Neural crest cell (in vitro differentiated cells): ENCODE results near the gene RESF1. TPM values are rescaled to one million over a fixed set of nuclear protein-coding genes. Genes with fewer than 3 reads are reported as not detected.

ENCODE experiments used
- DNase-seq: peaks from one replicate; pipeline ENCODE4 v3.0.0; 2021; ENCODE audit warnings: low read depth, mixed read lengths, low spot score
- H3K27ac Mint-ChIP-seq: one replicate; pipeline ENCODE4 v1.8.0; 2021; ENCODE audit warnings: mild to moderate bottlenecking, mixed read lengths; ENCODE audit not compliant: unreplicated experiment
- H3K27me3 Mint-ChIP-seq: 2 replicates; pipeline ENCODE4 v1.8.0; 2021; ENCODE audit warnings: low read depth, mild to moderate bottlenecking, mixed read lengths
- H3K36me3 Mint-ChIP-seq: 2 replicates; pipeline ENCODE4 v1.8.0; 2021; ENCODE audit warnings: low read depth, mild to moderate bottlenecking, mixed read lengths
- H3K4me1 Mint-ChIP-seq: 2 replicates; pipeline ENCODE4 v1.8.0; 2021; ENCODE audit warnings: mixed read lengths
- H3K4me3 Mint-ChIP-seq: one replicate; pipeline ENCODE4 v1.8.0; 2021; ENCODE audit warnings: mild to moderate bottlenecking, mixed read lengths
- H3K9me3 Mint-ChIP-seq: 2 replicates; pipeline ENCODE4 v1.8.0; 2021; ENCODE audit warnings: mixed read lengths
- total RNA-seq: library from RNA; stranded (reverse); gene quantifications from 2 replicates; pipeline ENCODE4 v1.2.1, GENCODE V29; 2021
- TF ChIP-seq, protein P1 (sequence below): fragments of 200-600 bp; sonication (generic); conservative IDR thresholded peaks from 2 replicates; pipeline ENCODE4 v1.5.0; 2021; ENCODE audit warnings: antibody characterized with exemption, mild to moderate bottlenecking

Gene RESF1
- total RNA-seq, 1 donor from 2014 or later, result 49.2 TPM

- DNase-seq, result no peak
- peaks cover 9% of the 10 kb centered on the region for H3K36me3 Mint-ChIP-seq
- TF ChIP-seq, protein P1, sequence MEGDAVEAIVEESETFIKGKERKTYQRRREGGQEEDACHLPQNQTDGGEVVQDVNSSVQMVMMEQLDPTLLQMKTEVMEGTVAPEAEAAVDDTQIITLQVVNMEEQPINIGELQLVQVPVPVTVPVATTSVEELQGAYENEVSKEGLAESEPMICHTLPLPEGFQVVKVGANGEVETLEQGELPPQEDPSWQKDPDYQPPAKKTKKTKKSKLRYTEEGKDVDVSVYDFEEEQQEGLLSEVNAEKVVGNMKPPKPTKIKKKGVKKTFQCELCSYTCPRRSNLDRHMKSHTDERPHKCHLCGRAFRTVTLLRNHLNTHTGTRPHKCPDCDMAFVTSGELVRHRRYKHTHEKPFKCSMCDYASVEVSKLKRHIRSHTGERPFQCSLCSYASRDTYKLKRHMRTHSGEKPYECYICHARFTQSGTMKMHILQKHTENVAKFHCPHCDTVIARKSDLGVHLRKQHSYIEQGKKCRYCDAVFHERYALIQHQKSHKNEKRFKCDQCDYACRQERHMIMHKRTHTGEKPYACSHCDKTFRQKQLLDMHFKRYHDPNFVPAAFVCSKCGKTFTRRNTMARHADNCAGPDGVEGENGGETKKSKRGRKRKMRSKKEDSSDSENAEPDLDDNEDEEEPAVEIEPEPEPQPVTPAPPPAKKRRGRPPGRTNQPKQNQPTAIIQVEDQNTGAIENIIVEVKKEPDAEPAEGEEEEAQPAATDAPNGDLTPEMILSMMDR, result no peak
- H3K27ac Mint-ChIP-seq, result no peak overlapping the region
- peaks cover 10% of the 10 kb centered on the region for H3K9me3 Mint-ChIP-seq
- H3K4me3 Mint-ChIP-seq, result no peak overlapping the region
- peaks cover 4% of the 10 kb centered on the region for H3K4me1 Mint-ChIP-seq
- no peaks in the 10 kb centered on the region for H3K27me3 Mint-ChIP-seq
Measured at GRCh38 chr12:31950088-31950487, 9.1 kb upstream of the RESF1 start.

DNA sequence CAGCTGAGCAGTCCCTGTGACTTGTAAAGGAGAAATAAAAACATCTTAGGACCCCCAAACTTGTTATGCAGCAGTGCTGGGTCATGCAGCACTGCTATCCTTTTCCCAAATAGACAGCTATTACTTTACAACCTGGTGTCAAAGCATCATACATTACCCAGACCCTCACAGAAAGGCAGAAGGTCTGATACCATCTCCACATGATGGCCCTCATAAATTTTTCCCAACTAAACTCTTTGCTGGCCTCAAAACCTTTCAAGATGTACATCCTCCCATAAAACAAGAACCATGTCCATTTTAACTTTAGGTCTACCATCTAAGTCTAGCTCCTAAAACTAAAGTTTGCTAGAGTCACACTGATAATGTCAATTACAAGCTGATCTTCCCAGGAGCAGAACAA lies 8.7 kb upstream of the RESF1 start:
- H3K4me1 Mint-ChIP-seq, result peaks cover 4% of the 10 kb centered on the region
- no peak overlapping the region for H3K27ac Mint-ChIP-seq
- TF ChIP-seq, protein P1, result no peak
- no peak overlapping the region for H3K4me3 Mint-ChIP-seq
- H3K9me3 Mint-ChIP-seq, result peaks cover 10% of the 10 kb centered on the region
- peaks cover 9% of the 10 kb centered on the region for H3K36me3 Mint-ChIP-seq
- no peak for DNase-seq
- H3K27me3 Mint-ChIP-seq, result no peaks in the 10 kb centered on the region

GRCh38 chr12:31951008-31951407 lies 8.2 kb upstream of the RESF1 start:
- TF ChIP-seq, protein P1, result no peak
- peaks cover 9% of the 10 kb centered on the region for H3K36me3 Mint-ChIP-seq
- H3K27me3 Mint-ChIP-seq, result no peaks in the 10 kb centered on the region
- DNase-seq, result no peak
- no peak overlapping the region for H3K4me3 Mint-ChIP-seq
- peaks cover 10% of the 10 kb centered on the region for H3K9me3 Mint-ChIP-seq
- peaks cover 4% of the 10 kb centered on the region for H3K4me1 Mint-ChIP-seq
- H3K27ac Mint-ChIP-seq, result no peak overlapping the region

GRCh38 chr12:31951939-31952338 lies 7.3 kb upstream of the RESF1 start:
- peaks cover 9% of the 10 kb centered on the region for H3K36me3 Mint-ChIP-seq
- no peak overlapping the region for H3K4me3 Mint-ChIP-seq
- H3K27me3 Mint-ChIP-seq, result no peaks in the 10 kb centered on the region
- peaks cover 10% of the 10 kb centered on the region for H3K9me3 Mint-ChIP-seq
- DNase-seq, result no peak
- H3K4me1 Mint-ChIP-seq, result peaks cover 4% of the 10 kb centered on the region
- TF ChIP-seq, protein P1, result no peak
- no peak overlapping the region for H3K27ac Mint-ChIP-seq

DNA sequence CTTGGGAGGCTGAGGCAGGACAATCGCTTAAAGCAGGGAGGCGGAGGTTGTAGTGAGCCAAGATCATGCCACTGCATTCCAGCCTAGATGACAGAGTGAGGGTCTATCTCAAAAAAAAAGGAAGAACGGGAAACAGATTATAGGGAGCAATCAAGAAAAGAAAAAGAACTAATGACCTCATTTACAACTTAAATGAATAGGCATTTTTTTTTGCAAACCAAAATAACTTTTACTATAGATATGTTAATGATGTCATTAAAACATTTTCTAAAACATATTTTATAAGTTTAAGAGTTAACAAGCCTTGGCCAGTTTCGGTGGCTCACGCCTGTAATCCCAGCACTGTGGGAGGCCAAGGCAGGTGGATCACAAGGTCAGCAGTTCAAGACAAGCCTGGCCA lies 6.8 kb upstream of the RESF1 start:
- Mint-ChIP-seq H3K4me3 (no peak overlapping the region), H3K27ac (no peak overlapping the region), H3K36me3 (peaks cover 7% of the 10 kb centered on the region), H3K9me3 (peaks cover 7% of the 10 kb centered on the region), H3K27me3 (no peaks in the 10 kb centered on the region), H3K4me1 (peaks cover 4% of the 10 kb centered on the region)
- TF ChIP-seq, protein P1, result no peak
- no peak for DNase-seq
